ENCODE results near the gene KLHL40. TPM values are rescaled to one million over a fixed set of nuclear protein-coding genes. Genes with fewer than 3 reads are reported as not detected.

KLHL40 gene
- total and polyA plus RNA-seq, 2 donors (not counting 3 experiments of a cell fraction or from before 2014, with no cell fraction given): not detected

DNA sequence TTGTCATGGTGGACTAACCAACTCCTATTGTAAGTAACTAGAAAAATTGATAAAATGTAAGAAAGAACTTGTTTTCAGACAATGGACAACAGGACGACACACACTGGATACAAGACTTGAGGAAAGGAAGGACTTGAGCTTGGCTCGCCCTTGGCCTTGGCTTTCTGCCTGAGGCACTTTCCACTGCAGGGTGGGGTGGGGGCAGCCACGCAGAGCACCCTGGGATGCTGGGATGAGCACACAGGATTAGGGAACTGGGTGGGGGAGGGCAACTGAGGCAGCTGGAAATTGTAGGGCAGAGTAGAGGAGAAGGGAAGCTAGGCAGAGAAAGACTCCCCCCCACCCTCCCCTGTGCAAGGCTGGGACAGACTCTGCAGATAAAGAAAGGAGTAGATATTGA lies 42.7 kb downstream of the KLHL40 start:
- H3K4me1 ChIP-seq (ENCODE audit: control insufficient read depth, extremely low read depth, insufficient read depth, low read length): no peaks in the 10 kb centered on the region
- H3K27me3 ChIP-seq (ENCODE audit: control insufficient read depth in 2 of 2, insufficient read depth in 2 of 2, low read length in 2 of 2): peaks cover 8 to 9% of the 10 kb centered on the region in 2 experiments
- no peaks in the 10 kb centered on the region for H3K9me3 ChIP-seq (replicated peaks; ENCODE audit: control insufficient read depth, insufficient read depth, low read length)
- intact Hi-C loops (cut with micrococcal nuclease) (no loop called here), dilution Hi-C loops (cut with MboI; ENCODE audit: extremely low pct_ligation_motif_present, low sequenced_read_pairs) (no loop called here)
- POLR2A ChIA-PET: no interaction called here
- no peaks in the 10 kb centered on the region for H3K9me1 ChIP-seq (replicated peaks; ENCODE audit: control insufficient read depth, extremely low read depth, insufficient read depth, low read length)
- CTCF ChIA-PET: interaction anchor here (1.4 kb wide), 1 partner anchor 16 kb away, joined by 4 read pairs; no protein-coding TSS in a partner anchor
- H3K36me3 ChIP-seq (ENCODE audit: control insufficient read depth in 2 of 2, extremely low read depth in 1 of 2, insufficient read depth in 2 of 2, low read length in 2 of 2): no peaks in the 10 kb centered on the region
- no TSS peak for BruUV-seq (replicated peaks)
- no peak overlapping the region for H3K4me2 ChIP-seq (ENCODE audit: insufficient read depth, low read length)
- no peak overlapping the region for H3K4me3 ChIP-seq (replicated peaks in 1 of 3; ENCODE audit: insufficient read depth in 1 of 3, low read depth in 1 of 3, low read length in 3 of 3)
- no peak for TF ChIP-seq GATA2 (IDR thresholded peaks at IDR 0.05; ENCODE audit: insufficient read depth, insufficient read length, low read depth, low read length)
- TF ChIP-seq FOS (IDR thresholded peaks at IDR 0.05; ENCODE audit: borderline replicate concordance, insufficient read depth, low read length): no peak
- TF ChIP-seq JUN (IDR thresholded peaks at IDR 0.05; ENCODE audit: borderline replicate concordance, insufficient read depth, insufficient read length, low read depth): no peak
- TF ChIP-seq, protein P1, sequence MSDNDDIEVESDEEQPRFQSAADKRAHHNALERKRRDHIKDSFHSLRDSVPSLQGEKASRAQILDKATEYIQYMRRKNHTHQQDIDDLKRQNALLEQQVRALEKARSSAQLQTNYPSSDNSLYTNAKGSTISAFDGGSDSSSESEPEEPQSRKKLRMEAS (IDR thresholded peaks at IDR 0.05; ENCODE audit: insufficient read depth, insufficient read length): no peak
- TF ChIP-seq POLR2A (IDR thresholded peaks at IDR 0.05; ENCODE audit: low read depth, low read length): no peak
- TF ChIP-seq, protein P2, sequence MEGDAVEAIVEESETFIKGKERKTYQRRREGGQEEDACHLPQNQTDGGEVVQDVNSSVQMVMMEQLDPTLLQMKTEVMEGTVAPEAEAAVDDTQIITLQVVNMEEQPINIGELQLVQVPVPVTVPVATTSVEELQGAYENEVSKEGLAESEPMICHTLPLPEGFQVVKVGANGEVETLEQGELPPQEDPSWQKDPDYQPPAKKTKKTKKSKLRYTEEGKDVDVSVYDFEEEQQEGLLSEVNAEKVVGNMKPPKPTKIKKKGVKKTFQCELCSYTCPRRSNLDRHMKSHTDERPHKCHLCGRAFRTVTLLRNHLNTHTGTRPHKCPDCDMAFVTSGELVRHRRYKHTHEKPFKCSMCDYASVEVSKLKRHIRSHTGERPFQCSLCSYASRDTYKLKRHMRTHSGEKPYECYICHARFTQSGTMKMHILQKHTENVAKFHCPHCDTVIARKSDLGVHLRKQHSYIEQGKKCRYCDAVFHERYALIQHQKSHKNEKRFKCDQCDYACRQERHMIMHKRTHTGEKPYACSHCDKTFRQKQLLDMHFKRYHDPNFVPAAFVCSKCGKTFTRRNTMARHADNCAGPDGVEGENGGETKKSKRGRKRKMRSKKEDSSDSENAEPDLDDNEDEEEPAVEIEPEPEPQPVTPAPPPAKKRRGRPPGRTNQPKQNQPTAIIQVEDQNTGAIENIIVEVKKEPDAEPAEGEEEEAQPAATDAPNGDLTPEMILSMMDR (IDR thresholded peaks at IDR 0.05; ENCODE audit: extremely low read depth in 1 of 2, insufficient read depth in 1 of 2, low read depth in 1 of 2, low read length in 2 of 2): no peak
- TF ChIP-seq POLR2AphosphoS5 (IDR thresholded peaks at IDR 0.05; ENCODE audit: insufficient read depth, low read depth, low read length): no peak
- TF ChIP-seq EZH2 (IDR thresholded peaks at IDR 0.05; ENCODE audit: borderline replicate concordance, low read depth, low read length, severe bottlenecking): no peak
- no peak for TF ChIP-seq MYC (IDR thresholded peaks at IDR 0.05; ENCODE audit: low read depth, low read length)
- DNase-seq (ENCODE audit: low read depth, low spot score): no peak
- H3K9ac ChIP-seq (replicated peaks; ENCODE audit: extremely low read depth, insufficient read depth, low read length): no peak overlapping the region
- H4K20me1 ChIP-seq (replicated peaks; ENCODE audit: control insufficient read depth, extremely low read depth, insufficient read depth, low read length): no peaks in the 10 kb centered on the region
- no peak overlapping the region for H3K27ac ChIP-seq (ENCODE audit: insufficient read depth, low read depth, low read length)
- H2AFZ ChIP-seq (ENCODE audit: low read depth, low read length): no peak overlapping the region
- no peak for FAIRE-seq
- H3K79me2 ChIP-seq (ENCODE audit: control insufficient read depth, insufficient read depth, low read length): no peaks in the 10 kb centered on the region
